Hepatocyte (in vitro differentiated cells): ENCODE data around the gene ZNF579.

Source experiments
- CTCF ChIP-seq: fragments of 200-600 bp; sonication (generic); IDR thresholded peaks from 2 replicates; pipeline ENCODE4 v1.5.1; 2016; ENCODE audit warnings: antibody characterized with exemption, mild to moderate bottlenecking; ENCODE audit not compliant: poor library complexity
- EZH2 ChIP-seq: fragments of 200-600 bp; sonication (generic); IDR thresholded peaks from 2 replicates; pipeline ENCODE4 v1.6.1; 2016; ENCODE audit warnings: antibody characterized with exemption, mild to moderate bottlenecking, borderline replicate concordance

GRCh38 chr19:55529636-55530234 is 50.9 kb downstream of the ZNF579 start:
- TF ChIP-seq EZH2 (no peak), CTCF (no peak)
